ENCODE results near the gene KCNE3.

DNA sequence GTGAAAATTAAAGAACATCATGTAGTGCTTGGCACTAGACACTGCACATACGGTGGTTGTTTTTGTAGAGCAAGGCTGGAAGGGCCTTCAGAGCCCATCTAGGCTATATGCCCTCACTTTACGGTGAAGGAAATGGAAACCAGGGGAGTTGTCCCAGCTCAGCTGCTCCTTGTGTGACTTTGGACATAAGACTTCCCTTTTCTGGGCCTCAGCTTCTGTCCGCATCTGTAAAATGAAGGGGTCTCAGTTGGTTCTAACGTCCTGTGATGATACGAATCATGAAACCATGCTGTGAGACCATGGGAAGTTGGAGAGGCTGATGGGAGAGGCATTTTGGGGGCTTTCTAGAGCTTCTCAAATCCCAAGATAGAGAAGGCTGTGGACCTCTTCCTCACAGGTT, 4.7 kb downstream of the KCNE3 start:
- no peak for TF ChIP-seq EZH2 (IDR thresholded peaks at IDR 0.05; ENCODE audit: insufficient read depth, poor library complexity, severe bottlenecking)
- TF ChIP-seq EZH2phosphoT487 (IDR thresholded peaks at IDR 0.05; ENCODE audit: insufficient read depth, low read depth), result no peak
